Glomerular visceral epithelial cell (primary cell): ENCODE measurements around the gene LRRN2.
A peak's percentile ranks its signal among the peaks of the same experiment; 100 is the strongest.
"Not testable (repeated sequence)": the region's sequence is repeated elsewhere in the genome, so short reads cannot be mapped to it uniquely, and the experiment has no call there.

Experiments used
- DNase-seq: peaks from one replicate; pipeline ENCODE4 v3.0.0-alpha.2; 2016; ENCODE audit errors: extremely low spot score

LRRN2 gene

DNA sequence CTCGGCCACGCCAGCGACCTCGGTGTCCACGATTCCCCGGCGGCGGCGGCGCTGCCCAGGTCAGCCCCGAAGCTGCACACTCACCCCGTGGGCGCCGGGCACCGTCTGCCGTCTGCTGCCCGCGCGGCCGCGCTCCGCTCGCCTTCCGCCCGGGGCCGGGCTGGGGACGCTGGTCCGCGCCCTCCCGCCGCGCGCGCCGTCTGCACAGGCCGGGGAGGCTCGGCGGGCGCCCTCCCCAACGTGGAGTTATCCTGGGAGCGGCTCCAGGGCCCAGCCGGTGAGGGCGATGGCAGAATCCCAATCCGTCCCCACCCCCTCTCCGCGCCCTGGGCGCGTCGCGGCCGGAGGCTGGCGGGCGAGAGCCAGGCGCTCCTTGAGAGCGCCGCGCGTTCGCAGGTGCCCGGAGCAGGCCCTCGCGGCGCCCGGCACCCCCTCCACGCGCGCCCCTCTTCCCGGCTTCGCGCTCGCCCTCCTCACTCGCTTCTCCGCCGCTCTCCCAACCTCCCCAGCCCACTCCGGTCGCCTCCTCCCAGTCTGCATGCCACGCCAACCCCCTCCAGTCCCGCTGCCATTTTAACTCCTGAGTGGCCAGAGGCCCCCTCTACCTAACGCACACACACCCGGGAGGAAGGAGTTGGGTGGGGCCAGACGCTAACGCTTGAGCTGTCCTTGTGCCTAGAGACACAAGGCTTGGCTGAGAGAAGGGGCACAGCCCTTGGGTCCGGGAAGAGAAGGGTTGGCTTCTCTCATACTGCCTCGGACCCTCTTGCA, at the start of gene LRRN2:
TSS of gene LRRN2 (minus strand) at position 503 of the 771 bp plus-strand sequence. CDS start 65,746 bp downstream, outside the sequence.
- no peak for DNase-seq

DNA sequence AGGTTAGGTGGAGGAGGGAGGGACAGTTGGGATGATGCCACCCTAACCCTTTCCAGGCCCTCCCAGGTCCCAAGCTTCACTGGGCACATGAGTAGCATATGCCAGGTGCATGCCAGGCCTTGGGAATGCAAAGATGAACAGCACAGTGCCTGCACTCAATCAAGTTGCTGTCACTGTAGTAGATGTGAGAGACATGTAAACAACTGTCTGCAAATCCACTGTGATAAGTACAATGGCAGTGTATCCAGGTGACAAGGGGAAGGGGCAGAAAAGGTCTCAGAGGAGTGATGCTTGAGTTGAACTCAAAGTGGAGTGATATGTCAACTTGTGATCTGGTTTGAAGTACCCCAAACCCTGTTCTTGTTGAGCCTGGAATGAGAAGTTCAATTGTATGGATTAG, 49.5 kb upstream of the LRRN2 start:
- DNase-seq = no peak

- DNase-seq = no peak
These were observed 48.5 kb upstream of the LRRN2 start for GRCh38 chr1:204733869-204734596.

DNA sequence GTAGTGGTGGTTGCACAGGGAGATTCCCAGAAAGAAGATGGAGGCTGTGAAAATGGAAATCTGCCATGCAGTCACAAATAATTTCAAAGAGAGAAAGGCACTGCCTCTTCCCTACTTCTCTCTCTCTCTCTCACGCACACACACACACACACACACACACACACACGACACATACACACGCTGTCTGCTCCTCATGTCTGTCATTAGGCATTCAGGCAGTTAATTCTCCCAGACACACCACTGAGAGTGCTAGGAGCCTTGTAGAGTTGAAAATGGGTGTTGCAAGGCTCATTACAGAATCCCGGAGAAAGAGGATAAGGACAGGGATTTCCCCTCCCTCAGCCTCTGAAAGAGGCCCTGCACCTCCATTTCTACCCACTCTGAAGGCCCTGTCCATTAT, 47.8 kb upstream of the LRRN2 start:
- DNase-seq = no peak

DNA sequence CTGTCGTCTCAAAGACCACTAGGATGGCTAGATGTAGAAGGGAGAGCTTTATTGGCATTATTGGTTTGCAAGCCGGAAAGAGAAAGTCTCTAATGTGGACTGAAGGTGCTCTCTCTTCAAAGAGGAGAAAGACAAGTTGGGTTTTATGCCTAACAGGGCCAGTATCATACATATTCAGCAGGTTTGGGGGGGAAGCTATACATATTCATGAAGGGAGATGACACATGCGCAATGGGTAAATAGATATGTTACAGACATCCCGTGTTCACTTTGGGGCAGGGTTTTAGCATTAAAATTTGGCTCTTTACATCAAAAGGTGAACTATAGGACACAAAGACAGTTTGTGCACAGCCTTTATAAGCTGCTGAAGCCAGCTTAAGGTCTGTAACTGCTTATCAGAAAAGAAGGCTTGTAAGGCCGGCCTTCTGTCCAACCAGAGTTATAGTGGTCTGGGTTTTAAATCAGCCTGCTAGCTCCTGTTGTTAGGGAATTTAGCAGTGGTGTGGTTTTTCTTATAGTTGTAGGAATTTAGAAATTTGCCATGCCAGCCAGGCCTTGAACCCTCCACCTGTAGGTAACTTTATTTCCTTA, 46.5 kb upstream of the LRRN2 start:
- DNase-seq = no peak

DNA sequence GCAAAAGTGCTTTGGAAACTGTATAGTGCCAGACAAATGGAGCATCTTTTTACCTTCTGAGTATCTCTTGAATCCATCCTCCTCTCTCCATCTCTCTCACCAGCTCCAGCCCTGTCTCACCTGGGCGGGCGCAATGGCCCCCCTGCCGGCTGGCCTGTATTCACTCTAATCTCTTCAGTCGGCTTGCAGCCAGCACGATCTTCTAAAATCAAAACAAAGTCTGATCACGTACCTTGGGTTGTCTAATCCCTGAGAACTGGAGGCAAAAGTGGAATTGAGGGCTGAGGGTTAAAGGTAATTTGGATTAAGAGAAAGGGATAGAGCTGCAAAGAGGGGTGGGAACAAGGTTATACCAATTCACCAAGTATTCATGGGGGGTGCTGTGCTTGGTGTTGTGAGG, 46.0 kb upstream of the LRRN2 start:
- no peak for DNase-seq

DNA sequence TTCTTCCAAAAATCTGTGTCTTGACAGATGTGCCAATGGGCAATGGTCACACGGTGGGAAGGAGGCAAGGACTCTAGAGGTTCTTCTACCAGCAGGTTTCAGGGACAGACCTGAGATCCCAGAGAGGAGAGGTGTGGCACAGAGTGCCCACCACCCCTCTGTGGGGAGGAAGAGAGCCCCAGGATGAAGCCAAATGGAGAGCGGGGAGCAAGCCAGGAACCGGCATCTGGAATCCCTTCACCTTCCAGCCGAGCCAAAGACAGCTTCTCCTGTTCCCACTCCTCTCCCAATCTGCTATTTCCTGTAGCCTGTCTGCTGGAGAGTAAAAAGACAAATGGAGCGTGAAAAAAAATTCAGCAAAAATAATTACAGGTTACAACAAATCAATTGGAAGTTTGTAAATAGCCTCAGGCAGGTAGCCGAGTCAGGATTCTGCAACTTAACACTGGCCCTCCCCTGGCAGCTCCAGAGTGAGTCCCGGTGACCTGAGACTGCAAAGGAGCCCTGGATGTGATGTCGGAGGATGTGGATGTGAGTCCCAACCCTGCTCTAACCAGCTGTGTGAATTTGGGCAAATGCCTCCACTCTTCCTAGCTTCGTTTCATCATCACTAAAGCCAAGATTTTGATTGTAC, 45.4 kb upstream of the LRRN2 start:
- DNase-seq = no peak

DNA sequence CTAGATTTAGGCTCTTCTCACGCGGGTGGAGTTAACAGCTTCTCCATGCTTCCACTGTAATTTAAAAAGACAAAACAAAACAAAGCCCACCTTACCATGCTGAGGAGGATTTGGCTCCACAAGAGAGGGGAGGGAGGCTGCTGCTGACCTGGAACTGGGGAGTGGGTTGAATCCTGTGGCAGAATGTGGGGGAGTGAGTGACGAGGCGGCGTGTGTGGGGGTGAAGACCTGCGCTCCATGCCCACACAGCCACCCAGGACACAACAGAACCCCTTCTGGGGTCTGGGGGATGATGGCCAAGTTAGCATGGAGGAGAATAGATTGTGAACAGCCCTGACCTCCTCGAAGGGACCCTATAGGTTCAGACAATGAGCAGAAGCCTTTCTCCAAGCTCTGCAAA, 44.0 kb upstream of the LRRN2 start:
- DNase-seq = no peak

- DNase-seq = no peak
These were observed 42.9 kb upstream of the LRRN2 start for GRCh38 chr1:204728456-204728855.

DNA sequence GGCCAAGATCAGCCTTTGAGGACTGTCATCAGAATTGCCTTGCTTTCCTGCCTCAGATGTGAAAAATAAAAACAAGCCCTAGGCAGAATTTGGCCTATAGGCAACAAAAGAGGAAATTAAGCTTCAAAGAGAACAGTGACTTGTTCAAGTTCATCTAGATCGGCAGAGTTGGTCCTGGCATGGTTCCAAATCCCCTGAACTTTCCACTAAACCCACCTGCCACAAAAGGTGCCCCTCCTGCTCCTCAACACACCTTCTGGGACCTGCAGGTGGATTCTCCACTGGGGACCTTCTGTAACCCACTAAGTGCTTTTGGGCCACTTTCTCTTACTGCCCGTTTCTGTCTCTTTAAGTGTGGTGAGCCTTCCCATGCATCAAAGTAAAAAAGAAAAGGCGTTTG, 42.5 kb upstream of the LRRN2 start:
- no peak for DNase-seq

GRCh38 chr1:204727438-204727837, 41.9 kb upstream of the LRRN2 start:
- not testable (repeated sequence) for DNase-seq

GRCh38 chr1:204726478-204726877, 40.9 kb upstream of the LRRN2 start:
- peak; percentile 82 for DNase-seq

DNA sequence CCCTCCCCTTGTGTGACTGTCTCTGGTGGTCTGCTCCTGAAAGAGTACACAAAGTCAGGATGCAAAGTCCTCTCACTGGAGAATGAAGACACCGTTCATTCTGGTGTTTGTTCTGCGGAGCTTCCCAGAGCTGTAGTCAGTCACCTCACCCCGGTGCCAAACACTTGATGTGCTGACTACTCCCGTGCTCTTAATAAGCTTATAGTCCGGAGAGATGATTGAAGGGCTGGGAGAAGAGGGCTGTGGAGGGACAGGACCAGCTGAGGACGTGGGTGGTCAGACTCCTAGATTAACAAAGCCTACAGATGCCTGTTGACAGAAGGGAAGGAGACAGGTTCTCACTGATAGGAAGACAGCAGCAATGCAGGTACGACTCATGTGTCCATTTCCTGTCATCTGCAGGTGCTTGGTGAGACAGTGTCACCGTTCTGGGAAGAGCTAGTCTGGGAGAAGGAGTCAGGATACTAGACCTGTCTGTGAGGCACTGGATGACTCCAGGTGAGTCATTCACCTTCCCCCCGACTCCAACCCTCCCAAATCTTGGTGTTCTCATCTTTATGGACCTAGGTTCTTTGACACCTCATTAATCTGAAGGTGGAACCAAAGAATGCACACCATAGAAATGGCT, 40.4 kb upstream of the LRRN2 start:
- peak; percentile 11 for DNase-seq

DNA sequence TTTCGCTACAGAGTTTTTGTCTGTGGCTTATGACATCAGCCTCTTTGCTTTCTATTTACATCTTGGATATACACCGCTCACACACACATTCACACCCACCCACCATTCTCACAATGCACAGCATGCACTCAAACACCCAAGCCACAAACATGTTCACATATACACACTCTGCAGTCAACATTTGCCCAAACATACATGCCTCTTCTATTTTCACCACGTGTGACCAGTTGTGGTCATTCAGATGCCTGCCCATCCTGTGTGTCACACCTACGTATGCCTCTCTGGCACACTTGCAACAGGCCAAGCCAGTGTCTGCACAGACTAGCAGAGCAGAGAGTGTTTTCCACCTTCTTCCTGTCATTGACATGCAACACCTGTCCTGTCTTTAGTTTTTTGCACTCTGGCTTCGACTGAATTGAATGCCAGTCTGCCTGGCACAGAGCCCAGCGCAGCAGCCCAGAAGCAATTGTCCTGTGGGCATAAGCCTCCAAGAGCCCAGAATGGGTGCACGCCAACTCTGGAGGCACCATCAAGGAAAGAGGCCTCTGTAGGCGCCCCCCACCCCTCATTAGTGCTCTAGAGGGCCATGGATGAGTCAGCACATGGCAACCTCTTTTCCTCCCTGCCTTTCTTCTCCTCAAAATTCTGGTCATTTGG, 37.7 kb upstream of the LRRN2 start:
- no peak for DNase-seq

- no peak for DNase-seq
These were observed 36.0 kb upstream of the LRRN2 start for GRCh38 chr1:204721373-204722055.

GRCh38 chr1:204716660-204717059, 31.1 kb upstream of the LRRN2 start:
- no peak for DNase-seq

- no peak for DNase-seq
These were observed 29.4 kb upstream of the LRRN2 start for GRCh38 chr1:204714861-204715511.

DNA sequence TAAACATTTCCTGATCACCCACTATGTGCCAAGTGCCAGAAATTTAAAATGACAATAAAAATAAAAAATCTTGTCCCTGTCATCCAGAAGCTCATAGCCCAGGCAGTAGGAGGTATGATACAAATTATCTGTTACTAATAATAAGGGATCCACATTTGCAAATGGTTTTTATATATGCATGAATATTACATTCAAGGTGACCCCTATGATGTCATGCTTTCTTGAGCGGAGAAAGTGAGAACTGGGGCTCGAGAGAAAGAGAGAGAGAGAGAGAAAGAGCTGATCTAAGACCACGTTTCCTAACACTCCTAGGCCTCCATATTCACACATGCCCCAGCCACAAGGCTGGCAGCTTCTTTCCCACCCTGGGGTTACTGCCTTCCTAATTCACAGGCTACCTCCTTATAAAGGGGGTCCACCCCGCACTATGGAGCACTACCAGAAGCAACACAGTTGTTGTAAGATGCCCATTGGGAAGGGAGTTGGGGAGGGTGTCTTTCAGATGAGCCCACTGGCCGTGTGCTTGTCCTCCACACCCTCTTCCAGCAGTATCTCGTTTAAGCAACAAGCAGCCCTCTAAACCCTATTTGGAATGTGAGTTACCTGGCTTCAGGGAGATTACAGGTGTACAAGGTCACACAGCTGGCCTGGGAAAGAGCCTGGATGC, 28.8 kb upstream of the LRRN2 start:
- DNase-seq = no peak

GRCh38 chr1:204713541-204713940, 28.0 kb upstream of the LRRN2 start:
- no peak for DNase-seq
